Lower leg skin (tissue), 3 donors: ENCODE data around the gene CCT6A.

Source experiments
- POLR2A ChIP-seq, 2 donors: fragments of 450-650 bp; IDR thresholded peaks; one replicate each; pipeline ENCODE4 v1.6.1; 2016 to 2017; ENCODE audit warnings: antibody characterized with exemption in 2 of 2, mild to moderate bottlenecking in 1 of 2, moderate library complexity in 1 of 2
- TF ChIP-seq, protein P1 (sequence below), 3 donors: fragments of 450-650 bp; IDR thresholded peaks; one replicate each; pipeline ENCODE4 v1.5.1; 2016; ENCODE audit warnings: antibody characterized with exemption in 3 of 3, mild to moderate bottlenecking in 3 of 3, moderate library complexity in 2 of 3

DNA sequence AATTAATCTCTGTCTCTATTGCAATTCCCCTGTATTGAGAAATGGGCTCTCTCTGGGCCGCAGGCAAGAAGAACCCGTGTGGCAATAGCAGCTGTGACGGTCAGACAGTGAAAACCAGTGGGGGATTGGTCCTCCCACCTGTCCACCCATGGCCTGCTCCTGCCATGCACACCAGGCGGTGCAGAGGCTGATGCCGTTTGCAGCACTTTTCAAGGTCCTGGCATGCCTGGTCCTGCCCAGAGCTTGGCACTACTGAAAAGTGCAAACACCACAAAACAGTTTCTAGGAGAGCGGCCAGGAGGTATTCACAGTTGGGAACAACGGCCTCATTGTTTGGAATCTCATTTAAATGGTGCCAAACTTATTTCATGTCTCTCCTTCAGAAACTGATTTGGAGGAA is 41.9 kb upstream of the CCT6A start:
- TF ChIP-seq, protein P1, sequence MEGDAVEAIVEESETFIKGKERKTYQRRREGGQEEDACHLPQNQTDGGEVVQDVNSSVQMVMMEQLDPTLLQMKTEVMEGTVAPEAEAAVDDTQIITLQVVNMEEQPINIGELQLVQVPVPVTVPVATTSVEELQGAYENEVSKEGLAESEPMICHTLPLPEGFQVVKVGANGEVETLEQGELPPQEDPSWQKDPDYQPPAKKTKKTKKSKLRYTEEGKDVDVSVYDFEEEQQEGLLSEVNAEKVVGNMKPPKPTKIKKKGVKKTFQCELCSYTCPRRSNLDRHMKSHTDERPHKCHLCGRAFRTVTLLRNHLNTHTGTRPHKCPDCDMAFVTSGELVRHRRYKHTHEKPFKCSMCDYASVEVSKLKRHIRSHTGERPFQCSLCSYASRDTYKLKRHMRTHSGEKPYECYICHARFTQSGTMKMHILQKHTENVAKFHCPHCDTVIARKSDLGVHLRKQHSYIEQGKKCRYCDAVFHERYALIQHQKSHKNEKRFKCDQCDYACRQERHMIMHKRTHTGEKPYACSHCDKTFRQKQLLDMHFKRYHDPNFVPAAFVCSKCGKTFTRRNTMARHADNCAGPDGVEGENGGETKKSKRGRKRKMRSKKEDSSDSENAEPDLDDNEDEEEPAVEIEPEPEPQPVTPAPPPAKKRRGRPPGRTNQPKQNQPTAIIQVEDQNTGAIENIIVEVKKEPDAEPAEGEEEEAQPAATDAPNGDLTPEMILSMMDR (IDR thresholded peaks at IDR 0.05) = no peak
- no peak for TF ChIP-seq POLR2A (IDR thresholded peaks at IDR 0.05)
